ENCODE measurements around the gene TRAPPC3L.
A peak's percentile ranks its signal among the peaks of the same experiment; 100 is the strongest.

The TRAPPC3L gene

DNA sequence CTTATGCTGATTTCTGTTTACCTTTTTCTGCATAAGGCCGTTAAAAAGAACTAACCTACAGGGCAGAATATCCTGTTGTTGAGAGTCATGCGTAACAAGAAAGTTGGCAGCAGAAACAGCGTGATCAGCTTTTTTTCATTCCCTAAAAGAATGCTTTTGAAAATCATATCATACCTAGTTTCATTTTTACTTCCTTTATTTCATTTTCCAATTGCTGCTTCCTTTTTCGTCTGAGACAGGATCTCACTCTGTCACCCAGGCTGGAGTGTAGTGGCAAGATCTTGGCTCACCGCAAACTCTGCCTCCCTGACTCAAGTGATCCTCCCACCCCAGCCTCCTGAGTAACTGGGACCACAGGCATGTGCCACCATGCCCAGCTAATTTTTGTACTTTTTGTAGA lies 80.2 kb downstream of the TRAPPC3L start:
- DNase-seq (ENCODE audit: low read depth in 3 of 3) = no peak

DNA sequence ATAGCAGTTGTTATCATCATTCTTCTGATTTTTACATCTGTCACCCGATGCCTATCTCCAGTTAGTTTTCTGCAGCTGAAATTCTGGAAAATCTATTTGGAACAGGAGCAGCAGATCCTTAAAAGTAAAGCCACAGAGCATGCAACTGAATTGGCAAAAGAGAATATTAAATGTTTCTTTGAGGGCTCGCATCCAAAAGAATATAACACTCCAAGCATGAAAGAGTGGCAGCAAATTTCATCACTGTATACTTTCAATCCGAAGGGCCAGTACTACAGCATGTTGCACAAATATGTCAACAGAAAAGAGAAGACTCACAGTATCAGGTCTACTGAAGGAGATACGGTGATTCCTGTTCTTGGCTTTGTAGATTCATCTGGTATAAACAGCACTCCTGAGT lies 82.2 kb downstream of the TRAPPC3L start:
- no peak for DNase-seq (ENCODE audit: low read depth in 3 of 3)

DNA sequence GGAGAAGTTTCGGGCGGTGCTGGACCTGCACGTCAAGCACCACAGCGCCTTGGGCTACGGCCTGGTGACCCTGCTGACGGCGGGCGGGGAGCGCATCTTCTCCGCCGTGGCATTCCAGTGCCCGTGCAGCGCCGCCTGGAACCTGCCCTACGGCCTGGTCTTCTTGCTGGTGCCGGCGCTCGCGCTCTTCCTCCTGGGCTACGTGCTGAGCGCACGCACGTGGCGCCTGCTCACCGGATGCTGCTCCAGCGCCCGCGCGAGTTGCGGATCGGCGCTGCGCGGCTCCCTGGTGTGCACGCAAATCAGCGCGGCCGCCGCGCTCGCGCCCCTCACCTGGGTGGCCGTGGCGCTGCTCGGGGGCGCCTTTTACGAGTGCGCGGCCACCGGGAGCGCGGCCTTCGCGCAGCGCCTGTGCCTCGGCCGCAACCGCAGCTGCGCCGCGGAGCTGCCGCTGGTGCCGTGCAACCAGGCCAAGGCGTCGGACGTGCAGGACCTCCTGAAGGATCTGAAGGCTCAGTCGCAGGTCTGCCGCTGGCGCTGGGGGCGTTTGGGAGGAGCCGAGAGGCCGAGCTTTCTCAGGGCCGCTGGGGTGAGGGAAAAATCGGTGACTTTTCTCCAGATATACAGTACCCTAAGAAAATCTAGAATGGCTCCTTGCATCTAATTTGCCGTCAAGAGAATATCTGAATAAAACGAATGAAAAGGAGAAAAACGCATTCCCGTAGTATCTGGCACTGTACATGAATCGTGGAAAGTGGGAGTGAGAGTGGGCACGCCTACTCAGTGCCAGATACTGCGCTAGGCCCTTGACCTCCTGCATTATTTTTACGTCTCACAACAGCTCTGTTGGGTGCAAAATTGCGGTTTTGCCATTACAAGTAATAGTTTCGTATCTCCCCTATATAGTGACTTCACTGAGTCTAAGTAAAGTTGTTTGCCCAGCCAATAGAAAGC lies 83.3 kb downstream of the TRAPPC3L start:
- peak in 2 of 3 experiments; percentile 12 to 42 for DNase-seq (ENCODE audit: low read depth in 3 of 3)

DNA sequence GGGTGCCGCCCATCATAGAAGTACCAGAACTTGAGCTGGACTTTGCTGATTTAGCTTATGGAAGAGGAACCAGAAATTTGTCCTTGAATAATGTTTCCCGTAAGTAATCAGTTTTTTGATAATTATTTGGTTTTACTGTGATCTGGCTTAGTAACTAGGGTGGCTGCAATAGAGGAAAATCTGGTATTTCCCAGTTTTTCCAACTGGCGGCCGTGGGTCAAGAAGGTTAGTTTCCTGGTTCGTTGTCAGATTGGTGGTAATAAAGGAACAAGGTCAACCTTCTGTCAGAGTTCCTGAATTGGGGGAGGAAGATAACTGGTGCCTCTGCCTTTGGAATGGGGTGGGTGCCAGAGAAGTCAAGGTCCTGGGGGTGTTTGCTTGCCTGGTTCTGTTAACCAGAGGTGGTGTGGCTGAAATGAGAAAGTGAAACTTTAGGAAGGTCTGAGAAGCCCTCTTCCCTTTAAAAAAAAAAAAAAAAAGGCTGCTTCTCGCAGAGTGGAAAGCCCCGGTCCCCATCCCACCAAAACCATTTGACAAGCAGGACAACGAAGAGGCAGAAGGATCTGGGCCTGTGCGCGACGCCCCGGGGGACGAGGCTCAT lies 84.1 kb downstream of the TRAPPC3L start, which contains the start of gene CALHM6:
Gene CALHM6 (plus strand): TSS at position 45 of the 601 bp plus-strand sequence. CDS start 555 bp downstream, at position 600.
- DNase-seq (ENCODE audit: low read depth in 3 of 3) = no peak

DNA sequence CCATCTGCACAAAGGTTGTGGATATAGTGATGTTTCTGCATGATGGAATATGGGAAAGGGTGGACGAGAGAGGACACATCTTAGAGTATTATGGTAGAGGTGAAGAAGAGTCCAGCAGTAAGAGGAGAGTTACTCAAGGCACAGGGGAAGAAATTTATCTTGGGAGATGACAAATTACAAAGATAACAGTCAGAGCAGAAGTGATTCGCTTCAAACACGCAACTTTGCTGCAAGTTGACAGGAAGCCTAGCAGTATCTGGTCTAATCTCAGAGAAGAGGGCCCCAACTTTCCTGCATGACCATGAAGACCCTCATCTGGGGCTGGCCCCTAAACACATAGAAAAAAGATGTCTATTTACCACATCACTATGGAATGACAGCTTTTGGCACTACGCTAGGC lies 85.6 kb downstream of the TRAPPC3L start:
- DNase-seq (ENCODE audit: low read depth in 3 of 3) = no peak

DNA sequence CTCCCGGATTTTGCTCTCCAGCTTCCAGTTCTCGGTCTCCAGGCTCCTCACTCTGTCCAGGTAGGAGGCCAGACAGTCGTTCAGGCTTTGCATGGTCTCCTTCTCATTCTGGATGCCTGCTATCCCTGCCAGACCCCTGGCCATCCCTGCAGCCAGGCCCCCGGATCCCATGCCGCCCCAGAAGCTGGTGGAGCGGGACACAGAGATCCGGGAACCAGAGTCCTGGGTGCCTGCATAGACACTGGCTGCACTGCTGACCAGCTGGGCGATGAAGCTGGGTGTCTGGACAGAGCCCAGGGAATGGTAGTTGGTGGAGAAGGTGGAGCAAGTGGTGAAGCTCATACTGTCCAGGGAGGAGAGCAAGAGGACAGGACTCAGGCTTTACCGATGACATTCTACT lies 87.2 kb downstream of the TRAPPC3L start:
- no peak for DNase-seq (ENCODE audit: low read depth in 3 of 3)

DNA sequence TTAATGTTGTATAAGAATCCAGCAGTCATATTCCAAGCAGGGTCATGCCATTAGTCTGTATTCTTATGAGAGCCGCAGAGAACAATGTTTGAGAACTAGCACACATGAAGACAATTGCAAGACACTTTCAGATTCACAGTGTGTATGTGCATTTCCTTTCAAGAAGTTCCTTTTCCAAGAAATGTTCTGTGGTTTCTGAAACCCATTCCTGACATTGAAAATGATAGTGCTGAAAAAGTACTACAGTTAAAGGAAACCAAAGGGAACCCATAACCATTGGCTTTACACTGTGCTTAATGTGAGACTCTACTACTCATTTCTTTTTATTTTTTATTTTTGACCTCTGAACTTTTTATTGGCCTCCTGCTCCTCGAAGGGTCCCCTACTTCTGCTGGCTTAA lies 88.6 kb downstream of the TRAPPC3L start:
- DNase-seq (ENCODE audit: low read depth in 3 of 3) = no peak

DNA sequence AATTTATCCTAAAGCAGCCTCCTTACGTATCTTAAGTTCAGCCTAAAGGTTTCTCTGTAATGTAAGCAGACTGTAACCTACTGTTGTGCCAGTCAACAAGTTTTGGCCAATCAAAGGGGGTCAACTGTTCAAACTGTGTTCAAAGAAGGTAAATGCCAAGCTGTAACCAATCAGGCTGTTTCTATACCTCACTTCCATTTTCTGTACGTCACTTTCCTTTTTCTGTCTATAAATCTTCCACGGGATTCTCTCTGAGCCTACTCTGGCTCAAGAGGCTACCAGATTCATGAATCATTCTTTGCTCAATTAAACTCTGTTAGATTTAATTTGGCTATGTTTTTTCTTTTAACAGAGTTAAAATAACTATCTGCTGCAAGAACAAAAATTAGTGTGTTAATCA lies 89.4 kb downstream of the TRAPPC3L start:
- DNase-seq (ENCODE audit: low read depth in 3 of 3) = no peak

DNA sequence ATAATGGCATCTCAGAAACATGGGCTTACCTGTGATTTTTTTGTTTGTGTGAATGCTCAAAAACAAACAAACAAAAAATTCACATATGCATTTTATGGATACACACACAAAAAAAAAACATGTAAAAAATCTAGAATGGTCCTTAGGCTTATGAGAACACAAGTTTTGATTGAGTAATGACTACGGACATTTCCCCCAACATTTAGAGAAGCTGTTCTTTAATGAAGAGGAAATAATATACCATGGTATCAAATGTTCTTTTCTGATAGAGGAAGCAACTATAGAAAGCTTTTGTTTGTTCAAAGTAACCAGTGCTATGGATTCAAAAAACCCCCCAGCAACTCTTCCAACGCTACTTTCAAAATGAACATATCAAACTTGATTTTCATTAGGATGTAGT lies 93.0 kb downstream of the TRAPPC3L start:
- no peak for DNase-seq (ENCODE audit: low read depth in 3 of 3)

DNA sequence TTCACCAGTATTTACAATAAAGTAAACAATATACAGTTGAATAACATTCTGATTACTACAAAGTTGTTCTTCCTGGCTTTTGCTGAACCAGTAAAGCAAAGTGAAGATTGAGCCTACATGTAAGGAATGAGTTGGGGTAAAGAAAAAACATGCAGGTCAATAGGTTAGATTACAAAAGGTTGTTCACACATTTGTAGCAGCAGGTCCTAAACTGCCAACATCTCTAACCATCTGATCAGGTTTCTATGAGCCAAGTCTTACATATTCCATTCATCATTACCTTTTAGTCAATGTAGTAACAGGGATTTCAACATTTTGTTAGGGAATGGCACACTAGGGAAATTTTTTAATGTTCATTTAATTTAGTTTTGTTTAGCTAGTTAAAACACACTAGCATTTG lies 93.6 kb downstream of the TRAPPC3L start:
- no peak for DNase-seq (ENCODE audit: low read depth in 3 of 3)

DNA sequence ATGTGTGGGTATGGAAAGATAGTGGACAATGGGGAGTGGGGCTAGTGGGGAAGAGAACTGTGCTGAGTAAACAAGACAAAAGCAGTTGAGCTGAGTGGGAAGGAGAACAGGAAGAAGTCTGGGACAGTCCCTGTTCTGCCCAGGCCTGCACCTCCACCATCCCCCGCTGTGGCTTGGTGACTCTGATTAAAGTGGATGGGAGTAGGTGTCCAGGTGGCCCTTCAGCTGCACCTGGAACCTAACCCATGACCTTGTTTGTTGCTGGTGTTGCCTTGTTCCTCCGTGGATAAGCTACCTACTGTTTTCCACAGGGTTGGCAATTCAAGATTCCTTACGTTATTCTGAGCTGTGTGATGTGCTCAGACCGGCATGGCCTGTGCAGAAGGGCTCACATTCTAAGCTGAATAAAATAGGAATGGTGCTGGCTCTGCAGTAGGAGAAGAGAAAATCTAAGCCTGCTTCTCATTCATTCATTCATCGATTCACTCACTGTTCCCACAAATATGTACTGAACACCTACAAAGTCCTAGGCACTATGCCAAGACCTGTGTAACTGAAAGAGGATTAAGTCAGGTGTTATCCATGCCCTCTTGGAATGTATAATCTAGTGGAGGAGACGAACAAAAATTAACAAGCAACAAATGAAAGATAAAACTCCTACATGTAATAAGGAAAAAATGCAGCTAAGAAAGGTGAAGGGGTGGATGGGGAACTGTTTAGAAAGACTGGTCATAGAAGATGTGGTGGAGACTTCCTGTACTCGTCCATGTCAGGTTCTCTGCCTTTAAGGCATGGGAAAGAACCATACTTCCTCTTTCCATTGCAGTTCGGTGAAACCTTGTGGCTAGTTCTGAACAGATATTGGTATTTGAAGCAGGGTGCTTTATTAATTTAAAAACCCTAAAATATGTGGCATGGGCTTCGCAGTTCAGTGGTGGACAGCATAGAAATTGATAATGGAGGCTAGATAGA lies 94.4 kb downstream of the TRAPPC3L start:
- no peak for DNase-seq (ENCODE audit: low read depth in 3 of 3)

DNA sequence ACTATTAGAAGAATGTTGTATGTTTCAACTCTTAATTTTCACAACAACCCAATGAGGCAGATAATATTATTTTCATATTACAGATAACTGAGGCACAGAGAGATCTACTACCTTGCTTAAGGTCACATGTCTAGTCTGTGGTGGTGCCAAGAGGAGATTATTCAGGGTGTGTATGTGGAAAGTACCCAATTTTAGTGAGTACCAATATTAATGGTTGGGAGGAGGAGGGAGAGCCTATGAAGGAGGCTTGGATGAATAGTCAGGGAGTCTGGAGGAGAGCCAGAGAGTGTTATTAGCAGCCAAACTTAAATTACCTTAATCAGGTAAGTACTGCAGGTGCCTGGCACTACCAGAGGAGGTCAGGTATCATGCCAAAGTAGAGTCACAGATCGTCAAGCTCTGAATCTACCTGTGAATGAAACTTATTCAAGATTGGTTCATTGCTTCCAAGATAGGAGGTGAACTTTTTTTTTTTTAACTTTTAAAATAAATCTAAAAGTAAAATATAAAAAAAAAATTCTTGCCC lies 95.2 kb downstream of the TRAPPC3L start:
- DNase-seq (ENCODE audit: low read depth in 3 of 3) = no peak

DNA sequence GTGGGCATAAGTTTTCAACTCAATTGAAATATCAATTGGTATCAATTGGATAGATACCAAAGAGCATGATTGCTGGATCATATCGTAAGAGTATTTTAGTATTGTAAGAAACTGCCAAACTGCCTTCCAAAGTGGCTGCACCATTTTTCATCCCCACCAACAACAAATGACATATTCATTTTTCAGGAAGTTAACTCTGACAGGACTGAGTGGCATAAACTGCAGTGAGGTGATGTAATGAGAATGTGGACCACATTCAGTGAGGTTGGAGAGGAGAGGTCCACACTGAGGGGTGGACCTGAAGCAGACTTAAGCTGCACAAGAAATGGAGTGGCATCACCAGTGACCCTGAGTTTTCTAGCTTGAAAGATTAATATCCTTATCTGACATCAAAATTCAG lies 95.9 kb downstream of the TRAPPC3L start:
- DNase-seq (ENCODE audit: low read depth in 3 of 3) = no peak

DNA sequence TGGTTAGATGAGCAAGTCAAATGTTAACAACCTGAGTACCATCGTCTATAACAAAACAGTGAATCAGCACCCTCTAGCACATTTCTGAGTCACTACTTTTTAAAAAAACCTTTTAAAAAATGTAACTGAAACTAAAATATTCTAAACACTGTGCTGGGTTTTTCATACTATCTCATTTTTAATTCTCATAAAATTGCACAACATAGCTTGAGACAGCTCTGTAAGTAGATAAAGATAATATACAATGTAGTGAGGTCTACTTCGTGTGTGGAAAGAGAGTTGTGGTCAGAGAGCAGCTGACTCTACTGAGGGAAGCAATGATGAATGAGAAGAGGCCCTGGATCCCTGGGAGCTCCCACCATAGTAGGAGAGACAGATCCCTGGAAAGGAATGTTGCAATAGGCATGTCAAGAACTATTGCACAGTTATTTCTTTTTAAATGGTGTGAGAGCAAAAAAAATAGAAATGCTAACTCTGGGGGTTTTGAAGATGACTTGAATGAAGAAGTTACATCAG lies 97.9 kb downstream of the TRAPPC3L start:
- no peak for DNase-seq (ENCODE audit: low read depth in 3 of 3)

DNA sequence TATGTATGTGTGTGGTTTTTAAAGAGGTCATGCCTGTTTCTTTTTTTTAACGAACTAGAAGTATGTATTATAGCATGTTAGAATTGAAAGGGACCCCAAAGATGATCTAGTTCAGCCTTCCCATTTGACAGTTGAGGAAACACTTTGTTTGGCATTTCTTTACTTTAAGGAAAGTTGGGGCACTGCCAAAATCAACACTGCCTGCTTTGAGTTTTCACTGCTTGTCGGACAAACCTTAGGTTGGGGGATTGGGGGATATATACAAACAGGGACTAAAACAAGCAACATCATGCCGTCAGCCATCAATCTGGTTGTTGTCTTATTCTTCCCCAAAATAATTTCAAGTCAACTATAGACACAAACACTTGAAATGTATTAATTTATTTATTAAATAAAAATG lies 98.4 kb downstream of the TRAPPC3L start:
- DNase-seq (ENCODE audit: low read depth in 3 of 3) = no peak

DNA sequence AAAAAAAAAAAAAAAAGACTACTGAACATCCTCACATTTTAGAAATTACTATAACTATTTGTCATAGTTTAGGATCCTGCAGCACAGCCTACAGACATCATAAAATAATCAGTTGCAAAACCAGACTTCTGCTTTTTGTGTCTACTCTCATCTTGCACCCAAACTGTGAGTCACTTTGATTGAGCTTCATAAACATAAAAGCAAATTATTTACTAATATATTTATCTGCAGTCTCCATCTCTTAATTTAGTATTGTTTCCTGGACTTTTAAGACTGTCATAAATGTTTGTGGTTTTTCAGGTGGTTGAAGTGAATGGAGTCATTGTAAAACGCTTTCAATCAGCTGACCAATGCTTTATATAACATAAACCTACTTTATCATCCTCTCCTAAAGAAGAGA lies 99.1 kb downstream of the TRAPPC3L start:
- no peak for DNase-seq (ENCODE audit: low read depth in 3 of 3)

DNA sequence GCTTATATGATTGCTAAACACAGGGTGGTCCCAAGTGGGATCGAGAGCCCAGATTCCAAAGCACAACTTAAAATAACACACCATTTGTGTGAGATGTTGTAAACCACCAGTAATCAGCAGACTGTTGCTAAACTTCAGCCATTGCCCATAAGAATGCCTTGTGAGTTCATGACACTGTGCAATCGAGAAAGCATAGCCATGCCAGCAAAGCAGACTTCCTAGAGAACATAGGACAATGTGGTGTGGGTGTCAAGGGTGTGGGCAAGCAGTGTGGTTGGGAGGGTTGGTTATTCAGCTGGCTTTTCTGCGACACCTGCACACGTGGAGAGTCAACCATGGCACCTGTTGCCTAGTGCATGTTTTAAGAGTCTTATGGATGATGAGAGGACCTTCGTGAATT lies 100.4 kb downstream of the TRAPPC3L start:
- DNase-seq (ENCODE audit: low read depth in 3 of 3) = no peak

Data from stimulated activated CD4-positive, alpha-beta T cell treated with anti-CD3 and anti-CD28 coated beads, TNF-alpha, amount 100 ng/mL, for 24 hours (primary cell).